A549 (cell line): ENCODE measurements around the gene SF1.

ENCODE experiments used
- BHLHE40 ChIP-seq: IDR thresholded peaks from 2 replicates; pipeline ENCODE4 v1.6.1; 2012; ENCODE audit warnings: low read depth, low read length, inconsistent platforms
- EHMT2 ChIP-seq: fragments of 200-600 bp; sonication (generic); IDR thresholded peaks from 2 replicates; pipeline ENCODE4 v1.6.1; 2016; ENCODE audit warnings: antibody characterized with exemption, low read depth, mild to moderate bottlenecking, moderate library complexity
- EP300 ChIP-seq, 2 experiments: fragments of >200 bp; sonication (Bioruptor Twin); formaldehyde crosslinking; IDR thresholded peaks; 2 replicates in 1 of 2; 3 replicates in 1 of 2; pipeline ENCODE4 v1.6.1; 2016 to 2017
- HOXB13 ChIP-seq: fragments of 250-450 bp; sonication (Bioruptor Pico); IDR thresholded peaks from 2 replicates; pipeline ENCODE4 v1.5.0; 2020; ENCODE audit warnings: low read depth, mild to moderate bottlenecking, moderate library complexity
- JUN ChIP-seq, 2 experiments: fragments of >200 bp; sonication (Bioruptor Twin); formaldehyde crosslinking; IDR thresholded peaks; 2 replicates in 1 of 2; 3 replicates in 1 of 2; pipeline ENCODE4 v1.6.1; 2016 to 2017
- KDM5A ChIP-seq: fragments of 200-600 bp; sonication (generic); IDR thresholded peaks from 2 replicates; pipeline ENCODE4 v1.6.1; 2016; ENCODE audit warnings: antibody characterized with exemption, mild to moderate bottlenecking
- POLR2A ChIP-seq: IDR thresholded peaks from 2 replicates; pipeline ENCODE4 v1.6.1; 2012; ENCODE audit warnings: mild to moderate bottlenecking, low read length
- RFX5 ChIP-seq: fragments of 450-650 bp; IDR thresholded peaks from 2 replicates; pipeline ENCODE4 v1.7.1; 2014; ENCODE audit warnings: antibody characterized with exemption, mild to moderate bottlenecking, moderate library complexity
- TF ChIP-seq, protein P1 (sequence below): IDR thresholded peaks from 2 replicates; pipeline ENCODE4 v1.6.1; 2012
- TF ChIP-seq, protein P2 (sequence below): fragments of >200 bp; sonication (Bioruptor Twin); formaldehyde crosslinking; IDR thresholded peaks from 3 replicates; pipeline ENCODE4 v1.5.1; 2016
- TF ChIP-seq, protein P3 (sequence below): fragments of 200-600 bp; sonication (generic); IDR thresholded peaks from 2 replicates; pipeline ENCODE4 v1.6.1; 2016; ENCODE audit warnings: antibody characterized with exemption, mild to moderate bottlenecking, moderate library complexity

DNA sequence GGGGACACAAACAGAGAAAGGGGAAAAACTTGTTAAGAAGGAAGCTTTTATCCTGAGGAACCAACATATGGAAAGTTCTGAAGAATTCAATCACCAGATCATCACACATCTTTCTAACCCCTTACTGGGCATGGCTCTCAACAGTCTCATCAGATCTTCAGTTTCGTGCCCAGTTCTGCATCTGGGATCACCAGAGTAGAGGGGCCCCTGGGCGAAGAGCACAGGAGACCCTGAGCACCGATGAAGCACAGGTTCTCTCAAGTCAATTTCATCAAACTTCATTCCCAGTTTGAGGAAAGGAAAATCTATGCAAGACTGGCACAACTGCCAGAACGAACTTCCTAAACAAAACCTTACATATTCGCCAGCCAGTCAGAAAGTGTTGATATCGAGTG is 10.0 kb downstream of the SF1 start:
- TF ChIP-seq, protein P1, sequence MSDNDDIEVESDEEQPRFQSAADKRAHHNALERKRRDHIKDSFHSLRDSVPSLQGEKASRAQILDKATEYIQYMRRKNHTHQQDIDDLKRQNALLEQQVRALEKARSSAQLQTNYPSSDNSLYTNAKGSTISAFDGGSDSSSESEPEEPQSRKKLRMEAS, result no peak
- TF ChIP-seq JUN (IDR thresholded peaks at IDR 0.05) (no peak), EP300 (IDR thresholded peaks at IDR 0.05) (no peak), HOXB13 (CRISPR knock-in tag) (no peak), KDM5A (no peak), RFX5 (no peak), POLR2A (no peak), EHMT2 (no peak), BHLHE40 (no peak)
- TF ChIP-seq, protein P2, sequence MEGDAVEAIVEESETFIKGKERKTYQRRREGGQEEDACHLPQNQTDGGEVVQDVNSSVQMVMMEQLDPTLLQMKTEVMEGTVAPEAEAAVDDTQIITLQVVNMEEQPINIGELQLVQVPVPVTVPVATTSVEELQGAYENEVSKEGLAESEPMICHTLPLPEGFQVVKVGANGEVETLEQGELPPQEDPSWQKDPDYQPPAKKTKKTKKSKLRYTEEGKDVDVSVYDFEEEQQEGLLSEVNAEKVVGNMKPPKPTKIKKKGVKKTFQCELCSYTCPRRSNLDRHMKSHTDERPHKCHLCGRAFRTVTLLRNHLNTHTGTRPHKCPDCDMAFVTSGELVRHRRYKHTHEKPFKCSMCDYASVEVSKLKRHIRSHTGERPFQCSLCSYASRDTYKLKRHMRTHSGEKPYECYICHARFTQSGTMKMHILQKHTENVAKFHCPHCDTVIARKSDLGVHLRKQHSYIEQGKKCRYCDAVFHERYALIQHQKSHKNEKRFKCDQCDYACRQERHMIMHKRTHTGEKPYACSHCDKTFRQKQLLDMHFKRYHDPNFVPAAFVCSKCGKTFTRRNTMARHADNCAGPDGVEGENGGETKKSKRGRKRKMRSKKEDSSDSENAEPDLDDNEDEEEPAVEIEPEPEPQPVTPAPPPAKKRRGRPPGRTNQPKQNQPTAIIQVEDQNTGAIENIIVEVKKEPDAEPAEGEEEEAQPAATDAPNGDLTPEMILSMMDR, result no peak
- TF ChIP-seq, protein P3, sequence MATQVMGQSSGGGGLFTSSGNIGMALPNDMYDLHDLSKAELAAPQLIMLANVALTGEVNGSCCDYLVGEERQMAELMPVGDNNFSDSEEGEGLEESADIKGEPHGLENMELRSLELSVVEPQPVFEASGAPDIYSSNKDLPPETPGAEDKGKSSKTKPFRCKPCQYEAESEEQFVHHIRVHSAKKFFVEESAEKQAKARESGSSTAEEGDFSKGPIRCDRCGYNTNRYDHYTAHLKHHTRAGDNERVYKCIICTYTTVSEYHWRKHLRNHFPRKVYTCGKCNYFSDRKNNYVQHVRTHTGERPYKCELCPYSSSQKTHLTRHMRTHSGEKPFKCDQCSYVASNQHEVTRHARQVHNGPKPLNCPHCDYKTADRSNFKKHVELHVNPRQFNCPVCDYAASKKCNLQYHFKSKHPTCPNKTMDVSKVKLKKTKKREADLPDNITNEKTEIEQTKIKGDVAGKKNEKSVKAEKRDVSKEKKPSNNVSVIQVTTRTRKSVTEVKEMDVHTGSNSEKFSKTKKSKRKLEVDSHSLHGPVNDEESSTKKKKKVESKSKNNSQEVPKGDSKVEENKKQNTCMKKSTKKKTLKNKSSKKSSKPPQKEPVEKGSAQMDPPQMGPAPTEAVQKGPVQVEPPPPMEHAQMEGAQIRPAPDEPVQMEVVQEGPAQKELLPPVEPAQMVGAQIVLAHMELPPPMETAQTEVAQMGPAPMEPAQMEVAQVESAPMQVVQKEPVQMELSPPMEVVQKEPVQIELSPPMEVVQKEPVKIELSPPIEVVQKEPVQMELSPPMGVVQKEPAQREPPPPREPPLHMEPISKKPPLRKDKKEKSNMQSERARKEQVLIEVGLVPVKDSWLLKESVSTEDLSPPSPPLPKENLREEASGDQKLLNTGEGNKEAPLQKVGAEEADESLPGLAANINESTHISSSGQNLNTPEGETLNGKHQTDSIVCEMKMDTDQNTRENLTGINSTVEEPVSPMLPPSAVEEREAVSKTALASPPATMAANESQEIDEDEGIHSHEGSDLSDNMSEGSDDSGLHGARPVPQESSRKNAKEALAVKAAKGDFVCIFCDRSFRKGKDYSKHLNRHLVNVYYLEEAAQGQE, result no peak
